ENCODE data around the gene COL21A1.

DNA sequence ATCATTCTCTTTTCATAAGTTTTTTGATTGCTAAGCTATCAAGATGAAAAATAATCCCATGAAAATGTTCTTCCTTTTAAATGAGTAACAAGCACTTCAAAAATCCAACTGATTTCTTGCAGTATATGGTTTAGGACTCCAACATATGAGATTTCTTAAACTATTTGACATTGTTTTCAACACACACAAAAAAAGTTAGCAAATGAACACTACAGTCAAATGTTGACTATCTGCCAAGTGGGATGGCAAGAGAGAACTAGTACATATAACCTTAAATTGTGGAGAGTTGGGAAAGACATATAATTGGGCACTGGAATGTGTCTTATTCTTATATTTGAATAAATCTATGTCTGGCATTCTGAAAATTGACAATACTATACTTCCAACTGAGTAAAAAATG is 15.6 kb downstream of the COL21A1 start:
- TF ChIP-seq, protein P1, sequence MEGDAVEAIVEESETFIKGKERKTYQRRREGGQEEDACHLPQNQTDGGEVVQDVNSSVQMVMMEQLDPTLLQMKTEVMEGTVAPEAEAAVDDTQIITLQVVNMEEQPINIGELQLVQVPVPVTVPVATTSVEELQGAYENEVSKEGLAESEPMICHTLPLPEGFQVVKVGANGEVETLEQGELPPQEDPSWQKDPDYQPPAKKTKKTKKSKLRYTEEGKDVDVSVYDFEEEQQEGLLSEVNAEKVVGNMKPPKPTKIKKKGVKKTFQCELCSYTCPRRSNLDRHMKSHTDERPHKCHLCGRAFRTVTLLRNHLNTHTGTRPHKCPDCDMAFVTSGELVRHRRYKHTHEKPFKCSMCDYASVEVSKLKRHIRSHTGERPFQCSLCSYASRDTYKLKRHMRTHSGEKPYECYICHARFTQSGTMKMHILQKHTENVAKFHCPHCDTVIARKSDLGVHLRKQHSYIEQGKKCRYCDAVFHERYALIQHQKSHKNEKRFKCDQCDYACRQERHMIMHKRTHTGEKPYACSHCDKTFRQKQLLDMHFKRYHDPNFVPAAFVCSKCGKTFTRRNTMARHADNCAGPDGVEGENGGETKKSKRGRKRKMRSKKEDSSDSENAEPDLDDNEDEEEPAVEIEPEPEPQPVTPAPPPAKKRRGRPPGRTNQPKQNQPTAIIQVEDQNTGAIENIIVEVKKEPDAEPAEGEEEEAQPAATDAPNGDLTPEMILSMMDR (conservative IDR thresholded peaks at IDR 0.05; ENCODE audit: low read length): no peak
- no peak for TF ChIP-seq EZH2phosphoT487 (IDR thresholded peaks at IDR 0.05; ENCODE audit: borderline replicate concordance, low read depth, low read length)
